ENCODE measurements around the gene MYO16. TPM values are rescaled to one million over a fixed set of nuclear protein-coding genes. Genes with fewer than 3 reads are reported as not detected.
A peak's percentile ranks its signal among the peaks of the same experiment; 100 is the strongest.

Gene MYO16
- total and polyA plus RNA-seq, 2 donors = 0.04 to 5.8 TPM

GRCh38 chr13:108812661-108813060, 183.2 kb downstream of the MYO16 start:
- H3K27ac ChIP-seq (ENCODE audit: low read depth) = no peak overlapping the region
- H3K4me3 ChIP-seq (ENCODE audit: low read depth, low read length) = no peak overlapping the region
- H3K4me1 ChIP-seq (ENCODE audit: insufficient read depth) = no peaks in the 10 kb centered on the region
- WGBS = 60% methylated on average over 2 of the region's 2 CpGs
- no peaks in the 10 kb centered on the region for H3K36me3 ChIP-seq (ENCODE audit: insufficient read depth)
- no peak for DNase-seq (ENCODE audit: extremely low spot score)

DNA sequence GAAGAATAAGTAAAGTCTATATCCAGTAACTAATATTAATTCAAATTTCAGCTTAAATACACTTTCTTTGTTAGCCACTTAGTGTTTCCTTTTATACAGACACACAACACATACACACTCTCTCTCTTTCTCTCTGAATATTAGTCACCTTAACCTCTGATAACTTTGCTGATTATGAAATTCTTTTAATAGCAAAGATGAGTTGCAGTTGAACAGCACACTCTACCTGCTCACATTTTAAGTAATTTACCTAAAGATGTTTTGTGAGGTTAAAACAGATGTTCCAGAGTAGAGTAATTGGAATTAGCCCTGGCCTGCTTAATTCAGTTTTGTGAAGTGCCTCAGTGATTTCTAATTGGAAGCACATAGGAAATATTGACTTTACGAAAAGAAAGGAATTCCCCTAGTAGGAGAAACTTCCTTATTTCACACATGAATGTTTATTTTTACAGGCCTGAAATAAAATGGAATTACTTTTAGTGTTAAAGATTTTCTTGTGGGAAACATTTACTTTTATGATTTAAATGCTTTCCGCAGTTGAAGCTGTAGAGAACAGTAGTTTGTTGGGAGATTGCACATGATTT, 184.3 kb downstream of the MYO16 start:
- Histone ChIP-seq H3K4me1 (ENCODE audit: insufficient read depth) (no peaks in the 10 kb centered on the region), H3K36me3 (ENCODE audit: insufficient read depth) (no peaks in the 10 kb centered on the region), H3K27ac (ENCODE audit: low read depth) (no peak overlapping the region), H3K4me3 (ENCODE audit: low read depth, low read length) (no peak overlapping the region)
- no peak for DNase-seq (ENCODE audit: extremely low spot score)
- WGBS = 90% methylated on average over 2 of the region's 2 CpGs

DNA sequence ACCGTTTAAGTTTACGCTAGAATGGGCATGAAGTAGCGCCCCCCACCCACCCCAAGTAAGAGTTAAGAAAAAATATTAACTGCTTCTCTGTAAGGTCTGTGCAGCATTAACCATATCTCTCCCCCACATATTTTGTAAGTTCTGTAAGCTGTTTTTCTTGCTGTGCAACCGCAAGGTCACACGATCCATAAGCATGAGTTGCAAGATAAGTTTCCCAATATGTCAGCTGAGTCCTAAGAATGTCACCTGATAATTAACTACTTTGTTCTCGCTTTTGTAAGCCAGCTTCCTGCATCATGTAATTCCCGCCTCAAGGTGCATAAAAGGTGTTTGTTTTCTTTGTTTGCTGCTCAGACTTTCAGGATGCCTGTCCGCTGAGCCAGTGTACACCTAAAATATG, 187.0 kb downstream of the MYO16 start:
- no peaks in the 10 kb centered on the region for H3K36me3 ChIP-seq (ENCODE audit: insufficient read depth)
- 93% methylated on average over 8 of the region's 8 CpGs for WGBS
- DNase-seq (ENCODE audit: extremely low spot score) = no peak
- no peaks in the 10 kb centered on the region for H3K4me1 ChIP-seq (ENCODE audit: insufficient read depth)
- H3K27ac ChIP-seq (ENCODE audit: low read depth) = no peak overlapping the region
- H3K4me3 ChIP-seq (ENCODE audit: low read depth, low read length) = no peak overlapping the region

DNA sequence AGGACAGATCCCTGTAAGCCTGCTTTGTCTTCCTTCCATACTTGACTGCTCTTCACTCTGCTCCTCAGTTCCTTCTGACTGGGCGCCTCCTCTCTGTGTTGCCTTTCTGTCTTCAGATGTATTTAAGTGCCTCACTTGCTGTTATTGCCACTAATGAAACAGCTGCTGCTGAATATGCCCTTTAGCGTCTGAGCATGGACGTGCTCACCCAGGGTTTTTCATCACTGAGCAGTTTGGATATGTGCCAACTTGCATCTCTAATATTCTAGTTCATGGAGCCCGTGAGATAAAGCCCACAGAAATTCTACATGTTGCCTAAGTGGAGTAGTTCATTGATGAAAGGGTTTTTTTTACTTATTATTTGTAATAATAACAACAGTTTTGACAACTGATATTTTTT, 198.2 kb downstream of the MYO16 start:
- Histone ChIP-seq H3K4me1 (ENCODE audit: insufficient read depth) (no peaks in the 10 kb centered on the region), H3K27ac (ENCODE audit: low read depth) (no peak overlapping the region), H3K36me3 (ENCODE audit: insufficient read depth) (no peaks in the 10 kb centered on the region), H3K4me3 (ENCODE audit: low read depth, low read length) (no peak overlapping the region)
- peak; percentile 26 for DNase-seq (ENCODE audit: extremely low spot score)
- 54% methylated on average over 4 of the region's 4 CpGs for WGBS

DNA sequence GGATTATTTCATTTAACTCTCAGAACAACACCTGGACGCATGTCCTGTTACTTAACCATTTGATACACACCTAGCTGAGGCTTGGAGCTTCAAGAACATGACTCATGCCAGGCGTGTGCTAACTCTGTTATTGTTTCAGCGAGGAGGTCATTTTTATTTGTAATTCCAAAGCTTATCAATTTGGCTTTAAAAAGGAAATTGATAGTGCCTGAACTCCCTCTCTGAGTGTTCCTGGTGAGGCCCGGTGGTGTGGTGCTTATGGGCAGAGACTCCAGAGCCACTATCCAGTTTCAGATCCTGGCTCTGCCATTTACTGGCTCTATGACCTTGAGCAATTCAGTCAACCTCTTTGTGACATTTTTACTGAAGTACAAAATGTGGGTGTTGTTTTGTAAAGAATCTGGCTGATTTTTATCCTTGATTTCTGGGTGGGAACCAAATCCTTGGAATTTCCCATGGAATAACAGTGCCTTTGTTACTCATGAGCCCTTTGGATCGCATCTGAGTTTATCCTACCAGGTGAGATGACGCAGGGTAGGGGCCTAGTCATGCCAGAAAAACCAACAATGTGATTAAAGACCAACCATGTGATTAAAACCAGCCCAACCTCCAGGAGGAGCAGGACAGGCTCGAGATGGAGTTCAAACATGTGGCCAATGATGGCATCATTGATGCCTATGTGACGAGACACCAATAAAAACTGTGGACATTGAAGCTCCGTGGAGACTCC, 198.8 kb downstream of the MYO16 start:
- Histone ChIP-seq H3K4me1 (ENCODE audit: insufficient read depth) (no peaks in the 10 kb centered on the region), H3K36me3 (ENCODE audit: insufficient read depth) (no peaks in the 10 kb centered on the region), H3K27ac (ENCODE audit: low read depth) (no peak overlapping the region), H3K4me3 (ENCODE audit: low read depth, low read length) (no peak overlapping the region)
- WGBS = 82% methylated on average over 9 of the region's 9 CpGs
- no peak for DNase-seq (ENCODE audit: extremely low spot score)

DNA sequence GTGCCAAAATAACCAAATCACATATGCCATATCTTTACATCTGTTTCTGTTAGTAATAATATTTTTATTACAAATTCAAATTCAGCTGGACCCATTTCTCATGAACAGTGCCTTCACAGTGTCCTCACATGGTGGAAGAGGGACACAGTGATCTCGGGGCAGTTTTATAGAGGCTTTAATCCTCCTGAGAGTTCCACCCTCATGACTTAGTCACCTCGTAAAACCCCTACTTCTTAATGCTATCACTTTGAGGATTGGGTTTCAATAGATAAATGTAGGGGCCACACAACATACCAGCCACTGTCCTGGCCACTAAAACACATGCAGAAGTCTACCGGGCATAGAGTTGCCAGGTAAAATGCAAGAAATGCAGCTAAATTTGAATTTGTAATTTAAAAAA, 201.5 kb downstream of the MYO16 start:
- no peaks in the 10 kb centered on the region for H3K4me1 ChIP-seq (ENCODE audit: insufficient read depth)
- no peaks in the 10 kb centered on the region for H3K36me3 ChIP-seq (ENCODE audit: insufficient read depth)
- no peak overlapping the region for H3K4me3 ChIP-seq (ENCODE audit: low read depth, low read length)
- WGBS = 37% methylated on average over 3 of the region's 3 CpGs
- no peak overlapping the region for H3K27ac ChIP-seq (ENCODE audit: low read depth)
- DNase-seq (ENCODE audit: extremely low spot score) = no peak

DNA sequence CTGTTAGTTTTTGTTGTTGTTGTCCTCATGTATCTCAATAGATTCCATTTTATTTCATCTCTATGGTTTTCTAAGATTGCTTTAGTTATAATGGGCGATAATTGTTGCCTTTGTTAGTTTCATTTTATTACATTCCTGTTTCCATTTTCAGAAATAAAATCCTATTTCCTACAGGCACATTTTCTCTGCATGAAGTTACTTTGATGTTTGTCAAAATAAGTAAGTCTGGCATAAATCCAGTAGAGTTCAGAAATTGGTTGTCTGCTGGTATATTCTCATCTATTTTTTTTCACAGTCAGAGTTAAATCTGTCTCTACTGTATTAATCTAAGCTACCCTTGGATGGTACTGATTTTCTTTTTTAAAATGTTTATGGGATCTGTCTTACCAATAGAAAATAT, 204.1 kb downstream of the MYO16 start:
- no peak overlapping the region for H3K27ac ChIP-seq (ENCODE audit: low read depth)
- H3K36me3 ChIP-seq (ENCODE audit: insufficient read depth) = no peaks in the 10 kb centered on the region
- H3K4me3 ChIP-seq (ENCODE audit: low read depth, low read length) = no peak overlapping the region
- no peaks in the 10 kb centered on the region for H3K4me1 ChIP-seq (ENCODE audit: insufficient read depth)
- no peak for DNase-seq (ENCODE audit: extremely low spot score)
- 95% methylated on average over 1 of the region's 1 CpG for WGBS

DNA sequence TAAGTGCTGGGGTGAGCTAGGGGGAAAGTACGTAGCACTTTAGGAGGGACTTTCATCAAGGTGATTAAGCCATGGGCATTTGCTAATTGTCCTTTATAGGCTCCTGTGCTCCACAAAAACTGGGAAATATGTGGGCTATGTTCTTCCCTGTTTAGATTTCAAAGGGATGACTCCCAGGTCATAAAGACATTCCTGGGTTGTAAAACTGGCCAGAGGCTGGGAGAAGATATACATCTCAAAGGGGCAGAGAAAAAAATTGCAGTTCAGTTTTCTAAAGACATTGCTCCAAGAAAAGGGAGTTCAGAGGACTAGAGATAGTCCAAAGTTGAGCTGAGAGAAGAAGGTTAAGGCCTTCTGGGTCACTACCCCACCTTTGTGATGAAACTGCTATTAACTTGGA, 204.8 kb downstream of the MYO16 start:
- Histone ChIP-seq H3K27ac (ENCODE audit: low read depth) (no peak overlapping the region), H3K4me3 (ENCODE audit: low read depth, low read length) (no peak overlapping the region), H3K36me3 (ENCODE audit: insufficient read depth) (no peaks in the 10 kb centered on the region), H3K4me1 (ENCODE audit: insufficient read depth) (no peaks in the 10 kb centered on the region)
- WGBS = 82% methylated on average over 1 of the region's 1 CpG
- no peak for DNase-seq (ENCODE audit: extremely low spot score)

DNA sequence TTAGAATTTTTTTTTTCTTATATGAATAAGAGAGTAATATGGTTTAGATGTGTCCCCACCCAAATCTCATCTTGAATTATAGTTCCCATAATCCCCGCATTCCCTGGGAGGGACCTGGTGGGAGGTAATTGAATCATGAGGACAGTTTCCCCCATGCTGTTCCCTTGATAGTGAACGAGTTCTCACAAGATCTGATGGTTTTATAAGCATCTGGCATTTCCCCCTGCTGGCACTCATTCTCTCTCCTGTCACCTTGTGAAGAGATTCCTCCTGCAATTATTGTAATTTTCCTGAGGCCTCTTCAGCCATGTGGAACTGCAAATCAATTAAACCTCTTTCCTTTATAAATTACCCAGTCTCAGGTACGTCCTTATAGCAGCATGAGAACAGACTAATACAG, 205.7 kb downstream of the MYO16 start:
- H3K36me3 ChIP-seq (ENCODE audit: insufficient read depth) = no peaks in the 10 kb centered on the region
- H3K4me3 ChIP-seq (ENCODE audit: low read depth, low read length) = no peak overlapping the region
- WGBS = 63% methylated on average over 3 of the region's 3 CpGs

GRCh38 chr13:108850691-108851090, 221.3 kb downstream of the MYO16 start:
- WGBS = 35% methylated on average over 4 of the region's 4 CpGs
- Histone ChIP-seq H3K36me3 (ENCODE audit: insufficient read depth) (no peaks in the 10 kb centered on the region), H3K4me3 (ENCODE audit: low read depth, low read length) (no peak overlapping the region), H3K4me1 (ENCODE audit: insufficient read depth) (no peaks in the 10 kb centered on the region), H3K27ac (ENCODE audit: low read depth) (no peak overlapping the region)
- DNase-seq (ENCODE audit: extremely low spot score) = no peak

More for the DNA sequence above, 205.7 kb downstream of the MYO16 start:
- Histone ChIP-seq H3K4me1 (ENCODE audit: insufficient read depth) (no peaks in the 10 kb centered on the region), H3K27ac (ENCODE audit: low read depth) (no peak overlapping the region)
- DNase-seq (ENCODE audit: extremely low spot score) = no peak

DNA sequence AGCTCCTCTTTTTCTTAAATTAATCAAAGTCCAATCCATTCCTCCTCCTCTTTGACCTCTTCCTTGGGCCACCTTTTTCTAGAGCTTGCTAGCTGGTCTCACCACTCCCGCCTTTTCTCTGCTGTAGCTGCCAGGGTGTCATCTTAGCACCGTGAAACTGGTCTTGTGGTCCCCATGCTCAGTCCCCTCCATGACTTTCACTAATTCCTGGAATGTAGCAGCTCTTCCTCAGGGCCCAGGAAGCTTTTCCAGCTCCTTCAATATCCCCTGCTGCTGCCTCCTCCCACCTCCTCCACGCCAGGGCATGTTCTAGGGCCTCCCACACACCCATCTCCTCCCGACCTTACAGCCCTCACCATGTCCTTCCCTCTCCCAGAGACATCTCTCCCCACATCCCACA, 222.2 kb downstream of the MYO16 start:
- Histone ChIP-seq H3K4me1 (ENCODE audit: insufficient read depth) (no peaks in the 10 kb centered on the region), H3K27ac (ENCODE audit: low read depth) (no peak overlapping the region), H3K36me3 (ENCODE audit: insufficient read depth) (no peaks in the 10 kb centered on the region), H3K4me3 (ENCODE audit: low read depth, low read length) (no peak overlapping the region)
- WGBS = 81% methylated on average over 4 of the region's 4 CpGs
- DNase-seq (ENCODE audit: extremely low spot score) = no peak

DNA sequence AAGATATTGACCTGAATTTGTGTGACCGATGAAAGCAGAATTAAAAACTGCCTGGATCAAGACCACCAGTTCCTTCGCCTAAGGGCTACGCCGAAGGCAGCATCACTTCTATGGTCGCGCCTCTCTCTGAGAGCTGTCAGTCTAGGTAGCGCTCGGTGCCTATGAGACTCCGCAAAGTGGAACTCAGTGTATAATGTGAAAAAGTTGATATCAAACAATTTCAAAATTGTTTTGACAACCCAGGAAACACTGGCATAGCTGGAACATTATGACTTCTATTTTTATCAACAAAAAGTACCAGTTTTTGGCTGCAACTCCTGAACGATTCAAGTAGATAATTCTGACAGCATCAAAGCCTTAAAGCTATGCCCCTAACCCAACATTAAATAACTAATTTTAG, 223.6 kb downstream of the MYO16 start:
- Histone ChIP-seq H3K4me3 (ENCODE audit: low read depth, low read length) (no peak overlapping the region), H3K27ac (ENCODE audit: low read depth) (no peak overlapping the region), H3K36me3 (ENCODE audit: insufficient read depth) (no peaks in the 10 kb centered on the region), H3K4me1 (ENCODE audit: insufficient read depth) (no peaks in the 10 kb centered on the region)
- no peak for DNase-seq (ENCODE audit: extremely low spot score)
- 87% methylated on average over 10 of the region's 10 CpGs for WGBS

DNA sequence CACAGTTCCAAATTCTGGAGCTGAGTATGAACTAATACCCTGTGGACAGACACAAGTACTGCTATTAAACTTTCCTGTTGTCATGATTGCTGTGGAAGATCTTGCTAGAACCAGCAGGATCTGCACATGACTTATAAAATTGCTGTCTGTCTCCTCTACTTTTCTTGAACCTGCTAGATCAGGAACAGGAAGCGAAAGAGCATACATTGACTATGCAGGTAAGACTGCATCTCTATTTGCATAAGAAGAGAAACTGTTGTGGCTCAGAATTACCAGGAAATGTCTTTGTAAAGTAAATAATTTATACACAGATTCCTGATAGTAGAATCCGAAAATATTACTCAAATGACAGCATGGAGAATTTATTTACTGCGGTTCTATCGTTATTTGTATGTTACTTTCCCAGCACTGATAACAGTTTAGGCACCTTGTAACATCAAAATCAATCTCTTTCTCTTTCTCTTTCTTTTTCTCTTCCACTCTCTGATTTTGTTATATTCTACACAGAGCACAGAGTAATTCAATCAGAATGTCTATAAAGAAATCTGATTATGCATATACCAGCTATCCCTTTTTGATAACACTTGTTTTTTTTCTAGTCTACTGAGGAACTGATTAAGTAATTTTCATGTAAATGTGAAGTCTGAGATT, 226.5 kb downstream of the MYO16 start:
- no peak for DNase-seq (ENCODE audit: extremely low spot score)
- Histone ChIP-seq H3K36me3 (ENCODE audit: insufficient read depth) (no peaks in the 10 kb centered on the region), H3K4me3 (ENCODE audit: low read depth, low read length) (no peak overlapping the region), H3K27ac (ENCODE audit: low read depth) (no peak overlapping the region), H3K4me1 (ENCODE audit: insufficient read depth) (no peaks in the 10 kb centered on the region)
- WGBS = 71% methylated on average over 4 of the region's 4 CpGs

DNA sequence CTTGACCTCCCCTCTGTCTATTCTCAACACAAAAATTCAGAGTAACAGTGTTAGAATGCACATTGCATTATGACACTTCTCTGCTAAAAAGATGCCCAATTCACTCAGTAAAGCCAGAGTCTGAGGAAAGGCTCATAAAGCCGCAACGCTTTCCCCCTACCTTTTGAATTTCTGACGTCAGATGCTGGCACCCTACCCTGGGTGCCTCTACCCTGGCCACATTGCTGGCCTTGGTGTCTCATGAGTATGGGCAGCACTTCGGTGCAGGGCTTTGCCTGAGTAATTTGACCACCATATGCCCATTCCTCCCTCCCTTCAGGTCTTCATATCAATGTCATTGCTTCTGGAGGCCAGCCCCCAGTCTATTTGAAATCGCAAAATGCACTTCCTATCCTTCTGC, 229.3 kb downstream of the MYO16 start:
- no peak overlapping the region for H3K27ac ChIP-seq (ENCODE audit: low read depth)
- H3K36me3 ChIP-seq (ENCODE audit: insufficient read depth) = no peaks in the 10 kb centered on the region
- H3K4me1 ChIP-seq (ENCODE audit: insufficient read depth) = no peaks in the 10 kb centered on the region
- DNase-seq (ENCODE audit: extremely low spot score) = no peak
- 75% methylated on average over 5 of the region's 5 CpGs for WGBS
- no peak overlapping the region for H3K4me3 ChIP-seq (ENCODE audit: low read depth, low read length)
